WTC11 (cell line): ENCODE results near the gene MIF. TPM values are rescaled to one million over a fixed set of nuclear protein-coding genes. Genes with fewer than 3 reads are reported as not detected.

Experiments used
- ATAC-seq: fragments of 200-7000 bp; cut with Tn5 transposase; 2 replicates; pipeline ENCODE4 v1.10.0; 2021; ENCODE audit warnings: mild to moderate bottlenecking, moderate library complexity
- CTCF ChIA-PET: fragments of 300-600 bp; sonication (Branson Sonifier 250); formaldehyde crosslinking; loops from one replicate; lab custom pipeline; 2021; ENCODE audit warnings: antibody characterized with exemption; lab: Charles Lee
- POLR2A ChIA-PET: fragments of 350-600 bp; sonication (Branson Sonifier 250); formaldehyde crosslinking; loops from one replicate; lab custom pipeline; 2021; ENCODE audit warnings: antibody characterized with exemption; lab: Charles Lee
- DNase-seq: peaks from one replicate; pipeline ENCODE4 v3.0.0; 2021; ENCODE audit warnings: low spot score
- H3K27ac Mint-ChIP-seq: 2 replicates; pipeline ENCODE4 v1.8.0; 2021; ENCODE audit warnings: mixed read lengths
- H3K27me3 Mint-ChIP-seq: 2 replicates; pipeline ENCODE4 v1.8.0; 2021; ENCODE audit warnings: low read depth, mild to moderate bottlenecking, moderate library complexity, mixed read lengths
- H3K36me3 Mint-ChIP-seq: 2 replicates; pipeline ENCODE4 v1.8.0; 2021; ENCODE audit warnings: mixed read lengths
- H3K4me1 Mint-ChIP-seq: 2 replicates; pipeline ENCODE4 v1.8.0; 2022; ENCODE audit warnings: mixed read lengths
- H3K4me3 Mint-ChIP-seq: 2 replicates; pipeline ENCODE4 v1.8.0; 2021; ENCODE audit warnings: mild to moderate bottlenecking, moderate library complexity, mixed read lengths
- H3K9me3 Mint-ChIP-seq: 2 replicates; pipeline ENCODE4 v1.8.0; 2021; ENCODE audit warnings: mixed read lengths
- ATF1 ChIP-seq: sonication (generic); formaldehyde crosslinking; IDR thresholded peaks from 2 replicates; pipeline ENCODE4 v1.8.1; 2023; ENCODE audit warnings: mild to moderate bottlenecking, moderate library complexity, missing genetic modification reagents
- ESRRA ChIP-seq: sonication (generic); formaldehyde crosslinking; IDR thresholded peaks from 2 replicates; pipeline ENCODE4 v1.8.1; 2022; ENCODE audit warnings: mild to moderate bottlenecking, missing genetic modification reagents, borderline replicate concordance
- GRHL2 ChIP-seq: fragments of 250-450 bp; sonication (Bioruptor Pico); IDR thresholded peaks from 2 replicates; pipeline ENCODE4 v1.8.0; 2022; ENCODE audit warnings: mild to moderate bottlenecking, moderate library complexity; ENCODE audit not compliant: insufficient replicate concordance, severe bottlenecking
- HMGA2 ChIP-seq: fragments of 250-450 bp; sonication (Bioruptor Pico); IDR thresholded peaks from 2 replicates; pipeline ENCODE4 v1.4.0; 2021; ENCODE audit warnings: mild to moderate bottlenecking, moderate library complexity
- JAZF1 ChIP-seq: fragments of 250-450 bp; sonication (Bioruptor Pico); IDR thresholded peaks from 2 replicates; pipeline ENCODE4 v1.9.0; 2021; ENCODE audit warnings: moderate library complexity, mild to moderate bottlenecking, inconsistent platforms
- KAT7 ChIP-seq: sonication (generic); formaldehyde crosslinking; IDR thresholded peaks from 2 replicates; pipeline ENCODE4 v1.8.1; 2023; ENCODE audit warnings: missing genetic modification reagents, mild to moderate bottlenecking, borderline replicate concordance
- MXD4 ChIP-seq: fragments of 250-450 bp; sonication (Bioruptor Pico); IDR thresholded peaks from 2 replicates; pipeline ENCODE4 v1.8.0; 2021; ENCODE audit warnings: mild to moderate bottlenecking, moderate library complexity, borderline replicate concordance
- NFATC4 ChIP-seq: fragments of 250-450 bp; sonication (Bioruptor Pico); IDR thresholded peaks from 2 replicates; pipeline ENCODE4 v1.9.0; 2021; ENCODE audit warnings: mild to moderate bottlenecking
- NFYB ChIP-seq: sonication (generic); formaldehyde crosslinking; conservative IDR thresholded peaks from 2 replicates; pipeline ENCODE4 v1.8.0; 2022; ENCODE audit warnings: low read depth, missing genetic modification reagents
- NR3C1 ChIP-seq: sonication (generic); formaldehyde crosslinking; conservative IDR thresholded peaks from 2 replicates; pipeline ENCODE4 v1.8.1; 2023; ENCODE audit warnings: low read depth, mild to moderate bottlenecking, missing genetic modification reagents
- PRRX2 ChIP-seq: fragments of 250-450 bp; sonication (Bioruptor Pico); IDR thresholded peaks from 2 replicates; pipeline ENCODE4 v1.8.0; 2021; ENCODE audit warnings: mild to moderate bottlenecking
- ZNF121 ChIP-seq: sonication (generic); formaldehyde crosslinking; IDR thresholded peaks from 2 replicates; pipeline ENCODE4 v1.8.0; 2023; ENCODE audit warnings: missing genetic modification reagents
- ZNF138 ChIP-seq: sonication (generic); formaldehyde crosslinking; conservative IDR thresholded peaks from 2 replicates; pipeline ENCODE4 v1.8.1; 2022; ENCODE audit warnings: mild to moderate bottlenecking, moderate library complexity, missing genetic modification reagents
- ZNF219 ChIP-seq: sonication (generic); formaldehyde crosslinking; IDR thresholded peaks from 2 replicates; pipeline ENCODE4 v1.8.0; 2023; ENCODE audit warnings: missing genetic modification reagents, mild to moderate bottlenecking, borderline replicate concordance
- ZNF317 ChIP-seq: sonication (generic); formaldehyde crosslinking; IDR thresholded peaks from 2 replicates; pipeline ENCODE4 v1.8.1; 2023; ENCODE audit warnings: low read depth, mild to moderate bottlenecking, moderate library complexity, missing genetic modification reagents, borderline replicate concordance
- ZNF671 ChIP-seq: fragments of 250-450 bp; sonication (Bioruptor Pico); IDR thresholded peaks from 2 replicates; pipeline ENCODE4 v1.8.0; 2021; ENCODE audit warnings: mild to moderate bottlenecking
- total RNA-seq: library from RNA; stranded (reverse); gene quantifications from 3 replicates; pipeline ENCODE4 v1.2.3, GENCODE V29; 2021
- TF ChIP-seq, protein P1 (sequence below): fragments of 250-450 bp; sonication (Bioruptor Pico); IDR thresholded peaks from 2 replicates; pipeline ENCODE4 v1.8.0; 2021; ENCODE audit warnings: mild to moderate bottlenecking
- TF ChIP-seq, protein P2 (sequence below): fragments of 200-600 bp; IDR thresholded peaks from 2 replicates; pipeline ENCODE4 v1.8.0; 2022; ENCODE audit warnings: antibody characterized with exemption
- TF ChIP-seq, protein P3 (sequence below): sonication (generic); formaldehyde crosslinking; conservative IDR thresholded peaks from 2 replicates; pipeline ENCODE4 v1.8.1; 2023; ENCODE audit warnings: mild to moderate bottlenecking, low read depth, missing genetic modification reagents, moderate library complexity
- TF ChIP-seq, protein P4 (sequence below): sonication (generic); formaldehyde crosslinking; IDR thresholded peaks from 2 replicates; pipeline ENCODE4 v1.8.0; 2022; ENCODE audit warnings: missing genetic modification reagents
- TF ChIP-seq, protein P5 (sequence below): fragments of 250-450 bp; sonication (Bioruptor Pico); conservative IDR thresholded peaks from 2 replicates; pipeline ENCODE4 v1.9.0; 2021; ENCODE audit warnings: mild to moderate bottlenecking
- TF ChIP-seq, protein P6 (sequence below): sonication (generic); formaldehyde crosslinking; IDR thresholded peaks from 2 replicates; pipeline ENCODE4 v1.8.1; 2022; ENCODE audit warnings: missing genetic modification reagents, borderline replicate concordance

The MIF gene
- total RNA-seq, 1 experiment from 2014 or later = 1,424 TPM

DNA sequence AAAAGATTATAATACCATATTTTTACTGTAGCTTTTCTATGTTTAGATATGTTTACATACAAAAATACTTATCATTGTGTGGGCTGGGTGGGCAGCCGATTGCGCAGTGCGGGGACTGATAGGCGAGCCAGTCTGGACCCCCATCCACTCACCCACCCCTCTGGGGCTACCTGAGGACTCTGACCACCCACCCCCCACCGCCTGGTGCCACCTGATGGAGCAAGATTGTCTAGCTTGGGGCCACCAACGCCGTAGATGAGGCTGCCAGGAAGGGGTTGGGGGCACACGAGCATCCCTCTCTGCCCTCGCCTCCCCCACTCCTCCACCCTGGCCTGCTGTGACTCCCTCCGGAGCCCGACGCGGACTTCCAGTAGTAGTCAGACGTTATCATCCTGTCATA lies 32.4 kb downstream of the MIF start:
- Mint-ChIP-seq H3K4me1 (no peaks in the 10 kb centered on the region), H3K27ac (no peak overlapping the region), H3K4me3 (no peak overlapping the region), H3K9me3 (peaks cover 40% of the 10 kb centered on the region), H3K27me3 (peaks cover 29% of the 10 kb centered on the region), H3K36me3 (peaks cover 26% of the 10 kb centered on the region)
- DNase-seq = no peak
- ATAC-seq = no peak
- TF ChIP-seq ESRRA (CRISPR knock-in tag) = no peak
- TF ChIP-seq, protein P1, sequence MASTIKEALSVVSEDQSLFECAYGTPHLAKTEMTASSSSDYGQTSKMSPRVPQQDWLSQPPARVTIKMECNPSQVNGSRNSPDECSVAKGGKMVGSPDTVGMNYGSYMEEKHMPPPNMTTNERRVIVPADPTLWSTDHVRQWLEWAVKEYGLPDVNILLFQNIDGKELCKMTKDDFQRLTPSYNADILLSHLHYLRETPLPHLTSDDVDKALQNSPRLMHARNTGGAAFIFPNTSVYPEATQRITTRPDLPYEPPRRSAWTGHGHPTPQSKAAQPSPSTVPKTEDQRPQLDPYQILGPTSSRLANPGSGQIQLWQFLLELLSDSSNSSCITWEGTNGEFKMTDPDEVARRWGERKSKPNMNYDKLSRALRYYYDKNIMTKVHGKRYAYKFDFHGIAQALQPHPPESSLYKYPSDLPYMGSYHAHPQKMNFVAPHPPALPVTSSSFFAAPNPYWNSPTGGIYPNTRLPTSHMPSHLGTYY = no peak
- TF ChIP-seq NFYB (CRISPR knock-in tag) = no peak
- no peak for TF ChIP-seq MXD4 (CRISPR knock-in tag)
- no peak for TF ChIP-seq ZNF671 (CRISPR knock-in tag)
- TF ChIP-seq, protein P2, sequence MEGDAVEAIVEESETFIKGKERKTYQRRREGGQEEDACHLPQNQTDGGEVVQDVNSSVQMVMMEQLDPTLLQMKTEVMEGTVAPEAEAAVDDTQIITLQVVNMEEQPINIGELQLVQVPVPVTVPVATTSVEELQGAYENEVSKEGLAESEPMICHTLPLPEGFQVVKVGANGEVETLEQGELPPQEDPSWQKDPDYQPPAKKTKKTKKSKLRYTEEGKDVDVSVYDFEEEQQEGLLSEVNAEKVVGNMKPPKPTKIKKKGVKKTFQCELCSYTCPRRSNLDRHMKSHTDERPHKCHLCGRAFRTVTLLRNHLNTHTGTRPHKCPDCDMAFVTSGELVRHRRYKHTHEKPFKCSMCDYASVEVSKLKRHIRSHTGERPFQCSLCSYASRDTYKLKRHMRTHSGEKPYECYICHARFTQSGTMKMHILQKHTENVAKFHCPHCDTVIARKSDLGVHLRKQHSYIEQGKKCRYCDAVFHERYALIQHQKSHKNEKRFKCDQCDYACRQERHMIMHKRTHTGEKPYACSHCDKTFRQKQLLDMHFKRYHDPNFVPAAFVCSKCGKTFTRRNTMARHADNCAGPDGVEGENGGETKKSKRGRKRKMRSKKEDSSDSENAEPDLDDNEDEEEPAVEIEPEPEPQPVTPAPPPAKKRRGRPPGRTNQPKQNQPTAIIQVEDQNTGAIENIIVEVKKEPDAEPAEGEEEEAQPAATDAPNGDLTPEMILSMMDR = no peak
- TF ChIP-seq ATF1 (CRISPR knock-in tag) = no peak
- TF ChIP-seq NFATC4 (CRISPR knock-in tag) = no peak
- TF ChIP-seq HMGA2 (CRISPR knock-in tag) = no peak
- TF ChIP-seq JAZF1 (CRISPR knock-in tag) = no peak
- TF ChIP-seq, protein P3, sequence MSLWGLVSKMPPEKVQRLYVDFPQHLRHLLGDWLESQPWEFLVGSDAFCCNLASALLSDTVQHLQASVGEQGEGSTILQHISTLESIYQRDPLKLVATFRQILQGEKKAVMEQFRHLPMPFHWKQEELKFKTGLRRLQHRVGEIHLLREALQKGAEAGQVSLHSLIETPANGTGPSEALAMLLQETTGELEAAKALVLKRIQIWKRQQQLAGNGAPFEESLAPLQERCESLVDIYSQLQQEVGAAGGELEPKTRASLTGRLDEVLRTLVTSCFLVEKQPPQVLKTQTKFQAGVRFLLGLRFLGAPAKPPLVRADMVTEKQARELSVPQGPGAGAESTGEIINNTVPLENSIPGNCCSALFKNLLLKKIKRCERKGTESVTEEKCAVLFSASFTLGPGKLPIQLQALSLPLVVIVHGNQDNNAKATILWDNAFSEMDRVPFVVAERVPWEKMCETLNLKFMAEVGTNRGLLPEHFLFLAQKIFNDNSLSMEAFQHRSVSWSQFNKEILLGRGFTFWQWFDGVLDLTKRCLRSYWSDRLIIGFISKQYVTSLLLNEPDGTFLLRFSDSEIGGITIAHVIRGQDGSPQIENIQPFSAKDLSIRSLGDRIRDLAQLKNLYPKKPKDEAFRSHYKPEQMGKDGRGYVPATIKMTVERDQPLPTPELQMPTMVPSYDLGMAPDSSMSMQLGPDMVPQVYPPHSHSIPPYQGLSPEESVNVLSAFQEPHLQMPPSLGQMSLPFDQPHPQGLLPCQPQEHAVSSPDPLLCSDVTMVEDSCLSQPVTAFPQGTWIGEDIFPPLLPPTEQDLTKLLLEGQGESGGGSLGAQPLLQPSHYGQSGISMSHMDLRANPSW = no peak
- TF ChIP-seq PRRX2 (CRISPR knock-in tag) = no peak
- TF ChIP-seq KAT7 (CRISPR knock-in tag) = no peak
- TF ChIP-seq, protein P4, sequence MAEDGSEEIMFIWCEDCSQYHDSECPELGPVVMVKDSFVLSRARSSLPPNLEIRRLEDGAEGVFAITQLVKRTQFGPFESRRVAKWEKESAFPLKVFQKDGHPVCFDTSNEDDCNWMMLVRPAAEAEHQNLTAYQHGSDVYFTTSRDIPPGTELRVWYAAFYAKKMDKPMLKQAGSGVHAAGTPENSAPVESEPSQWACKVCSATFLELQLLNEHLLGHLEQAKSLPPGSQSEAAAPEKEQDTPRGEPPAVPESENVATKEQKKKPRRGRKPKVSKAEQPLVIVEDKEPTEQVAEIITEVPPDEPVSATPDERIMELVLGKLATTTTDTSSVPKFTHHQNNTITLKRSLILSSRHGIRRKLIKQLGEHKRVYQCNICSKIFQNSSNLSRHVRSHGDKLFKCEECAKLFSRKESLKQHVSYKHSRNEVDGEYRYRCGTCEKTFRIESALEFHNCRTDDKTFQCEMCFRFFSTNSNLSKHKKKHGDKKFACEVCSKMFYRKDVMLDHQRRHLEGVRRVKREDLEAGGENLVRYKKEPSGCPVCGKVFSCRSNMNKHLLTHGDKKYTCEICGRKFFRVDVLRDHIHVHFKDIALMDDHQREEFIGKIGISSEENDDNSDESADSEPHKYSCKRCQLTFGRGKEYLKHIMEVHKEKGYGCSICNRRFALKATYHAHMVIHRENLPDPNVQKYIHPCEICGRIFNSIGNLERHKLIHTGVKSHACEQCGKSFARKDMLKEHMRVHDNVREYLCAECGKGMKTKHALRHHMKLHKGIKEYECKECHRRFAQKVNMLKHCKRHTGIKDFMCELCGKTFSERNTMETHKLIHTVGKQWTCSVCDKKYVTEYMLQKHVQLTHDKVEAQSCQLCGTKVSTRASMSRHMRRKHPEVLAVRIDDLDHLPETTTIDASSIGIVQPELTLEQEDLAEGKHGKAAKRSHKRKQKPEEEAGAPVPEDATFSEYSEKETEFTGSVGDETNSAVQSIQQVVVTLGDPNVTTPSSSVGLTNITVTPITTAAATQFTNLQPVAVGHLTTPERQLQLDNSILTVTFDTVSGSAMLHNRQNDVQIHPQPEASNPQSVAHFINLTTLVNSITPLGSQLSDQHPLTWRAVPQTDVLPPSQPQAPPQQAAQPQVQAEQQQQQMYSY (CRISPR knock-in tag) = no peak
- ChIA-PET POLR2A (no interaction called here), CTCF (interaction anchor here (1.7 kb wide), 1 partner anchor 38 kb away, joined by 5 read pairs; no protein-coding TSS in a partner anchor)

DNA sequence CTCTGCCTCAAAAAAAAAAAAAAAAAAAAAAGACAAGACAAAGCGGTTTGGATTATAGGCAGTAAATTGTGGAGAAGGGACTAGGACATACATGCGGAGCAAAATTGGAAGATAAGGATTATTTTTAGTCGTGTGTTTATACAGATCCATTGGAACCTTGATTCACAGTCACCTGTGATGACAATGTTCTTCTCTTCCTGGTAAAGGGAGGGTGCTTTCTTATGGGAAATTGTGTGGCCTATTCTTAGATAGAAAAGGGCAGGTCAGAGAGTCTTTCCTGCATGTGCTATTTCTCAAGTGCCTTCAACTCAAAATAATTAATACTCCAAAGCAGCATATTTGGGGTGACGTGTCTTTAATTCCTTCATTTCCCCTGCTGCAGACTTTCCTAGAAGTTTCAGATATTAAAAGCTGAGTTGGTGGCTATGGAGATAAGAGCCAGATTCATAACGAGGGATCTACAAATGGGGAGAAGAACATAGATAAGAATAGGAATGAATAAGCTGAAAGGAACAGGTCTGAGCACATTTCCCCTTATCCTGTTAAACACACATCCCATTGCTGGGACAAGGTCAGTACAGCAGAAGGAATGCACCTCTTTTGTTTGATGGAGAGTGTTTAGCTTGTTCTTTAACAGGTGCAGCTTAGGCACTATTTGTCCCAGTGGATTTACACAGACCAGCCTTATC lies 44.3 kb downstream of the MIF start:
- no peak overlapping the region for H3K27ac Mint-ChIP-seq
- H3K9me3 Mint-ChIP-seq = peaks cover 11% of the 10 kb centered on the region
- H3K4me3 Mint-ChIP-seq = no peak overlapping the region
- peaks cover 8% of the 10 kb centered on the region for H3K36me3 Mint-ChIP-seq
- no peak for ATAC-seq
- H3K27me3 Mint-ChIP-seq = peaks cover 15% of the 10 kb centered on the region
- H3K4me1 Mint-ChIP-seq = no peaks in the 10 kb centered on the region
- ChIA-PET CTCF (interaction anchor here (1.1 kb wide), 1 partner anchor 50 kb away, joined by 4 read pairs; no protein-coding TSS in a partner anchor), POLR2A (no interaction called here)
- no peak for DNase-seq
- TF ChIP-seq ZNF138 (no peak), ESRRA (CRISPR knock-in tag) (no peak), ZNF317 (no peak), ZNF121 (CRISPR knock-in tag) (no peak), NR3C1 (CRISPR knock-in tag) (no peak), GRHL2 (CRISPR knock-in tag) (no peak), JAZF1 (CRISPR knock-in tag) (no peak), ZNF219 (CRISPR knock-in tag) (no peak)
- TF ChIP-seq, protein P5, sequence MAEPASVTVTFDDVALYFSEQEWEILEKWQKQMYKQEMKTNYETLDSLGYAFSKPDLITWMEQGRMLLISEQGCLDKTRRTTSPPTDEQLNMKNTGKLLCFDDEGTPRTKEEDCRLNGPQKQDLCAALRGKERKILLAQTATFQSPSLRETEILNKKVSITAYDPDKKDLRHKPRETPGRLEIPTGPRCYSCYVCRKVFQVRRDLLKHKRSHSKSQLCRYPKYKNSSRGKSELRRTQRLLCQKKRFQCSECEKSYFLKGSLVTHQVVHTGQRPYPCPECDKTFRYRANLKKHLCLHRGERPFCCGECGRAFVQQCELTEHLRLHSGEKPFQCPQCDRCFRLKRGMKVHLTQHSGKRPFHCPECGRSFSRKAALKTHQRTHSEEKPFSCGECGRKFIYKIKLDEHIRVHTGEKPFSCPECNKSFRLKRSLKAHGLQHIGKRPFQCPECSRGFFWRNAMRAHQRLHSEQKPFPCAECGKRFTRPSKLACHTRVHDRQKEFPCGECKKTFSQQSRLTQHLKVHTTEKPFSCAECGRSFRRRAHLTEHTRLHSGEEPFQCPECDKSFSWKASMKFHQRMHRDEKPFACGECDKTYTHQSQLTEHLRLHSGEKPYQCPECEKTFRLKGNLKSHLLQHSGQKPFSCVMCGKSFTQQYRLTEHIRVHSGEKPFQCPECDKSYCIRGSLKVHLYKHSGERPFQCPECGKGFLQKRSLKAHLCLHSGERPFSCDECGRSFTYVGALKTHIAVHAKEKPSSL (CRISPR knock-in tag) = no peak
- TF ChIP-seq, protein P6, sequence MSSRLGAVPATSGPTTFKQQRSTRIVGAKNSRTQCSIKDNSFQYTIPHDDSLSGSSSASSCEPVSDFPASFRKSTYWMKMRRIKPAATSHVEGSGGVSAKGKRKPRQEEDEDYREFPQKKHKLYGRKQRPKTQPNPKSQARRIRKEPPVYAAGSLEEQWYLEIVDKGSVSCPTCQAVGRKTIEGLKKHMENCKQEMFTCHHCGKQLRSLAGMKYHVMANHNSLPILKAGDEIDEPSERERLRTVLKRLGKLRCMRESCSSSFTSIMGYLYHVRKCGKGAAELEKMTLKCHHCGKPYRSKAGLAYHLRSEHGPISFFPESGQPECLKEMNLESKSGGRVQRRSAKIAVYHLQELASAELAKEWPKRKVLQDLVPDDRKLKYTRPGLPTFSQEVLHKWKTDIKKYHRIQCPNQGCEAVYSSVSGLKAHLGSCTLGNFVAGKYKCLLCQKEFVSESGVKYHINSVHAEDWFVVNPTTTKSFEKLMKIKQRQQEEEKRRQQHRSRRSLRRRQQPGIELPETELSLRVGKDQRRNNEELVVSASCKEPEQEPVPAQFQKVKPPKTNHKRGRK (CRISPR knock-in tag) = no peak
